Stimulated activated CD4-positive, alpha-beta T cell treated with anti-CD3 and anti-CD28 coated beads, Interleukin-2, amount 100 ng/mL, for 4 hours (primary cell): ENCODE results near the gene RAB5IF.
"Not testable (repeated sequence)": the region's sequence is repeated elsewhere in the genome, so short reads cannot be mapped to it uniquely, and the experiment has no call there.

ENCODE experiments used
- DNase-seq: peaks from one replicate; pipeline ENCODE4 v3.0.0-alpha.2; 2020; ENCODE audit warnings: low read depth

Gene RAB5IF, protein sequence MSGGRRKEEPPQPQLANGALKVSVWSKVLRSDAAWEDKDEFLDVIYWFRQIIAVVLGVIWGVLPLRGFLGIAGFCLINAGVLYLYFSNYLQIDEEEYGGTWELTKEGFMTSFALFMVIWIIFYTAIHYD

GRCh38 chr20:36605399-36606157 is at the start of gene RAB5IF:
Gene RAB5IF, plus strand, starts transcription at chr20:36605779. Its CDS starts 173 bp downstream, at chr20:36605952.
- DNase-seq: peak; percentile 98

GRCh38 chr20:36562724-36563123 is 42.9 kb upstream of the RAB5IF start:
- no peak for DNase-seq

GRCh38 chr20:36563374-36563773 is 42.2 kb upstream of the RAB5IF start:
- DNase-seq: no peak

DNA sequence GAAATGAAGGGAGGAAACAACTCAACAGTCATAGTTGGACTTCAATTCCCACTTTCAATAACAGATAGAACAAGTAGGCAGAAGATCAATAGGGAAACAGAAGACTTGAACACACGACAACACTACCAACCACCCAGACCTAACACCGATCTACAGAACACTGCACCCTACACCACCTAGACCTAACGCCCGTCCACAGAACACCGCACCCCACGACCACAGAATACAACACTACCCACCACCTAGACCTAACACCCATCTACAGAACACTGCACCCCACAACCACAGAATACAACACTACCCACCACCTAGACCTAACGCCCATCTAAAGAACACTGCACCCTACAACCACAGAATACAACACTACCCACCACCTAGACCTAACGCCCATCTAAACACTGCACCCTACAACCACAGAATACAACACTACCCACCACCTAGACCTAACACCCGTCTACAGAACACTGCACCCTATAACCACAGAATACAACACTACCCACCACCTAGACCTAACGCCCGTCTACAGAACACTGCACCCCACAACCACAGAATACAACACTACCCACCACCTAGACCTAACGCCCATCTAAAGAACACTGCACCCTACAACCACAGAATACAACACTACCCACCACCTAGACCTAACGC is 41.4 kb upstream of the RAB5IF start:
- not testable (repeated sequence) for DNase-seq

GRCh38 chr20:36564726-36565121 is 40.9 kb upstream of the RAB5IF start:
- DNase-seq: not testable (repeated sequence)

DNA sequence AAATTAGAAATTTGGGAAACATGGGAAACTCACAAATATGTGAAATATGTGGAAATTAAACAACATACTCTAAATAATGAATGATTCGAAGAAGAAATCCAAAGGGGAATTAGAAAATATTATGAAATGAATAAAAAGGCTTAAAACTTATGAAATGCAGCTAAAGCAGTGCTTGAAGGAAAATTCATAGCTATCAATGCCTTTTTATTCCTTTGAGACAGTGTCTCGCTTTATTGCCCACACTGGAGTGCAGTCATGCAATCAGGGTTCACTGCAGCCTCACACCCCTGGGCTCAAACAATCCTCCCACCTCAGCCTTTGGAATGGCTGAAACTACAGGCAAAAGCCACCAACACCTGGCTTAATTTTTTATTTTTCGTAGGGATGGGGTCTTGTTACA is 40.1 kb upstream of the RAB5IF start:
- no peak for DNase-seq

GRCh38 chr20:36569847-36570429 is 35.6 kb upstream of the RAB5IF start:
- DNase-seq: no peak

- no peak for DNase-seq
Measured at GRCh38 chr20:36571564-36572504, 33.7 kb upstream of the RAB5IF start.

DNA sequence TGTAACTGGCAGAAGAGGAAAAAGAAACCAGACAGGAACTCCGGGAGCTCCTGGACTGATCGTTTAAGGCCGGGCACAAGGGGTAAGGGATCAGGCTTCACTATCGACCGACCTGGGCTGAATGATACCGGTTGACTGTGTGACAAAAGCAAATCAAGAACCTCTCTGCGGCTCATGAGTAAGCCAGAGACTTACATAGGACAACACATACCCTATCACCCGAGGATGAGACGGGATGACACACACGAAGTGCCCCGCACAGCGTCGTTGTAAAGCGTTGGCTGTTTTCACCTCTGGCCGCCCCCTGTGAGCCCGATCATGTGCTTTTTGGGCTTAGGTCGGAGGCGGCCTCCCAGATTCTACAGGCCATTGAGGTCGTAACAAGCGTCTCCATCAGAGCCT is 32.9 kb upstream of the RAB5IF start:
- DNase-seq: peak; percentile 69

DNA sequence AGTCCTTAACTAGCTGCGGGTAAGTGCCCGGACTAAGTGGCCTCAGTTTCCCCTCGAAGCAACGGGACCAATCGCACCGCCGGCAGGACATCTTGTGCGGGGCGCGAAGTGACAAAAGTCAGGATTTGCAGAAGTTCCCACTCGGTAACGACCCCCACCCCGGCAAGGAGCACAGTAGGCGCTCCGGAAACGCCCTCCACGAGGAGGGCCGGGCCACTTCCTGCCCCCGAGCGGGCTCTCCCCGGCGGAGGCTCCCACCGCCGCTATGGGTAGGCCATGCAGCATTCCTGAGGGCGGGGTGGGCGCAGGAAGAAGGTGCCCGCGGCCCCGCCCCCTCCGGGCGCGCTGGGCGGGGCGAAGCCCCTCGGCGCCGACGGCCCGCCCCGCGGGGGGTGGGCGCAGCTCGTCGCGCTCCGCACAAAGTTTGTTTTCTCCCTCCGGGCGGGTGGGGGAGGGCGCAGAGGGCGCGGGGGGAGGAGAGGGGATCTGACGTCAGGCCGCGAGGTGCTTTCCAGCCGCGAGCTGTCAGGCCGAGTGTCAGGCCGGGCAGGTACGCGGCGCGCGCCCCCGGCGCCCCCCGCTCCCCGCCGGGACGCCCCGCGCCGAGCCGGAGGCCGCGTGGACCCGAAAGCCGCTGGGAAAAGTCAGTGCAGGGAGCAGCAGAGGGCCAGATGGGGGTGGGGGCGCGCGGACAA is 32.3 kb upstream of the RAB5IF start, which contains the start of gene TGIF2:
Gene TGIF2, plus strand, starts transcription at position 495 of the 695 bp plus-strand sequence. CDS start 5,178 bp downstream, outside the sequence.
- DNase-seq: peak; percentile 88

GRCh38 chr20:36573798-36574365 is 31.7 kb upstream of the RAB5IF start:
- peak; percentile 22 for DNase-seq

DNA sequence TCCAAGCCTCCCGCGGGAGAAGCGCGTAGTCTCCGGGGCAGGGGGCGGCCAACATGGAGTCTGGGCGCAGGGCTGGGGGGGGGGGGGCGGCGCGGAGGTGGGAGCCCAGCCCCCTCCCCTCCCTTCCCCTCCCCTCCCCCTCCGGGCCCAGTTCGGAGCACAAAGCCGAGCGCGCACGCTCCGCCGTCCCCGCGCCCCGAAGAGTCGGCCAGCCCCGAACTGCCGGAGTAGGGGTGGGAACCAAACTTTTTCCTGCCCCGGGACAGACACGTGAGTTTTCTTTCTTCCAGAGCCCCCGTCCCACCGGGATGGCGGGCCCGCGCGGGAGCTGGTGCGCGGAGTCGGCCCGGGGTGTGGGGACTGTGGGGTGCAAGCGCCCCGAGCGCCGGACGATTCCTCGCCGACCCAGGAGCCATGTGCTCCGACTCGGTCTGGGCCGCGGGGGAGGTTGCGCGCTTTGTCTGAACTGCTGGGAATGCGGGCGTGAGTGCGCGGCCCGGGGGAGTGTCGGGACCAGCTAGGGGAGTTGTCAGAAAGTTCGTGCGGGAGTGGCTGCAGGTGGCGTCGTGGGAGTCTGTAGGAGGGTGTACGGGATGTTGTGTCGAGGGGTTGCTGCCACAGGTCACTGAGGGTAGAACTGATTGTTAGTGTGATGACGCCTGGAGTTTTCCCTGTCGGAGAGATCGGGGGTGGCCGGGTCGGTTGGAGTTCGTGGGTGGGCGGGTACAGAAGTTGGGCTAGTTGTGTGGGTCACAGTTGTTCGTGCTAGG is 31.0 kb upstream of the RAB5IF start:
- DNase-seq: peak; percentile 67

- DNase-seq: no peak
Measured at GRCh38 chr20:36576081-36576445, 29.5 kb upstream of the RAB5IF start.

- DNase-seq: no peak
Measured at GRCh38 chr20:36578356-36579041, 27.1 kb upstream of the RAB5IF start.

DNA sequence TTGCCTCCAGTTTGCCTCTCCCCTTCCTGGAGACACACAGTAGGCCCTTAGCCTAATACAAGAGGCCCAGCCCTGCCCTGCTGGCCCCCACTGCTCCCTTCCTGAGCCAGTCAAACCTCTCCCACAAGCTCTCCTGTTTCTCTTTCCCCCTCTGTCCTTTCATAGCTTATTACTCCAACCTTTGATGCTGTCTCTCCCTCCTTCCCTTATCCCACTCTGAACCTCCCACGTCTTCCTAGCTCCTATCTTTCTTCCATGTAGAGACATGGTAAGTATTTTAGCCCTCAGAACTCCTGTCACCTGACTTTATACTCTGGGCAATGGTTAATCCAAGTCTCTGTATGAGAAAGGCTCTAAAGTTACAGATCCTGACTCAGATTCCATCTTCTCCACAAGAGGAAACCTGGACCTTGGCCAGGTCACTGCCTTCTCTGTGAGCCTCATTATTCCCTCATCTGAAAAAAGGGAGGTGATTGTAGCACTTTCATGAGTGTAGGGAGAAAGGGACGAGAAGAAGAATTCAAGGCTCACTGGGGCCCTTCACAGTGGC is 25.5 kb upstream of the RAB5IF start:
- no peak for DNase-seq

GRCh38 chr20:36582322-36582721 is 23.3 kb upstream of the RAB5IF start:
- no peak for DNase-seq

DNA sequence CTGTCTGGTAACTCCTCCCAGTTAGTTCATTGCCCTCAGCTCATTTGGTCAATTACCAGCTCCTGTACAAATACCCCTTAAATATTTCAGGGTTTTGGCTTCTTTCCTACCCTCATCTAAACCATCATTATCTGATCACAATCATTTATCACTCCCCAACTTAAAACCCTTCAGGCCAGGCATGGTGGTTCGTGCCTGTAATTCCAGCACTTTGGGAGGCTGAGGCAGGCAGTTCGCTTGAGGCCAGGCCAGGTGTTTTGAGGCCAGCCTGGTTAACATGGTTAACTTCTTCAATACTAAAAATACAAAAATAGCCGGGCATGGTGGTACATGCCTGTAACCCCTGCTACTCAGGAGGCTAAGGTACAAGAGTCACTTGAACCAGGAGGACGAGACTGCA is 22.8 kb upstream of the RAB5IF start:
- DNase-seq: no peak

GRCh38 chr20:36584018-36584481 is 21.5 kb upstream of the RAB5IF start:
- no peak for DNase-seq
